NAMALWA (cell line): ENCODE results near the gene RNF6.
A peak's percentile ranks its signal among the peaks of the same experiment; 100 is the strongest.

Experiments used
- DNase-seq: peaks from one replicate; pipeline ENCODE4 v3.0.0-alpha.2; 2015; ENCODE audit warnings: low spot score

The RNF6 gene

DNA sequence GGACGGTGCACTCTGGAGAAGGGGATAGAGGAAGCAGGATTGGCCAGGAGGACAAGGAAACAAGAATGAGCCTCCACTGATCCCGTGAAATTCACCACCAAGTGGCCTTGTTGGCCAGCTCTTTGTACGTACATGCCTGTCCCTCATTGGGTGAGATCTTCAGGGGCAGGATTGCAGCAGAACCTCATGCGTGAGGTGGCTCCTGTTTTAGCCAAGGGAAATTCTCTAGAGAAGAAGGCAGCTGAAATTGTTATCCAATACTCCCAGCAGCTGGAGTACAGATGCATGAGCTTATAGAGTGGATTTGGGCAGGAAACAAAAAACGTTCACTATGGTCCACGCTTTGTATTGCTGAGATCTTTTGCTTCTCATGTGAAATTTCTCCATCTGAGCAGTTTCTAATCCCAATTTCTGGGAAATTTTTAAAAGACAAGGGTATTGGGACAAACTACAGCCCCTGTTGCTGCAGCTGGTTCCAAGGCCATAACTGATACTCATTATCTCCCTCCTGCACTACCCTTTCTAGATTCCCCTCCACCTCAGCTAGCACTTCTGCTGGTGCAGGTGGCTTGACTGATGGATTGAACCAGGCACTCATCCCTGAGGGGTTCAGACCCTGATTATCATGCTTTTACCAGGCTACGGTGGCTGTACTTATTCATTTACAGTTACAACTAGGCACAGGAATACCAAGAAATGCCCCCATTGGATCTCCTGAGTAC is 3.9 kb upstream of the RNF6 start:
- DNase-seq: no peak

DNA sequence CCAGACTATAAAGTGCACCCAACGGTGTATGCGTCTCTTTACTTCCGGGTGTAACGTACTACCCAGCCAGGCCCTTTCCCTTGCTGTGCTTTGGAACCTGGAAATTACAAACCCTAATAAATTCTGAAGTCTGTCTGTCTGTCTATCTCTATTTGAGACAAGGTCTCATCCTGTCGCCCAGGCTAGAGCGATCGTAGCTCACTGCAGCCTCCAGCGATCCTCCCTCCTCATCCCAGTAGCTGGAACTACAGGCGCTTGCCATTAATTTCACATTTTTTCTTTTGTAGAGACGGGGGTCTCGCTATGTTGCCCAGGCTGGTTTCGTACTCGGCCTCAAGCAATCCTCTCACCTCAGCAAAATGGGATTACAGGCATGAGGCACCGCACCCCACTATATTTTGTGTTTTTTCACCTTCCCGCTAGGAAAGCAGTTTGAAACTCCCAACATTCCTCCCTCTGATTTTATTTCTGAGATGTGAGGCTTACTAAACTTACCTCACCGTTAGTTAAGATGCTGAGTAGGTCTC is 469 bp upstream of the RNF6 start:
- no peak for DNase-seq

DNA sequence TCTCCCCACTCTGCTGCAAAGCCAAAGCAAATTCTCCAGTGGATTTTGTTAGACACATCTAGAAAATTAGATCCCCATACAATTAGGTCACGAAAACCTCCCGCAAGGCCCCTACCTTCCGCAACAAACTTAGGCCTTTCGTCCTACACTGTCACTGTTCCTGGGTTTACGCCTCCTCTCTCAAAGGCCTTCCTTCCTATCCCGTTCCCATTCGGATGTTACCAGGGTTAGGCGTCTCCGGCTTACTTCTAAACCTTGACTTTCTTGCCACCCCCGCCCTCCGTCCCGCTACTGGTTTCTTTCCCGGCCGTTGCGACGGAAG is 754 bp downstream of the RNF6 start:
- no peak for DNase-seq

DNA sequence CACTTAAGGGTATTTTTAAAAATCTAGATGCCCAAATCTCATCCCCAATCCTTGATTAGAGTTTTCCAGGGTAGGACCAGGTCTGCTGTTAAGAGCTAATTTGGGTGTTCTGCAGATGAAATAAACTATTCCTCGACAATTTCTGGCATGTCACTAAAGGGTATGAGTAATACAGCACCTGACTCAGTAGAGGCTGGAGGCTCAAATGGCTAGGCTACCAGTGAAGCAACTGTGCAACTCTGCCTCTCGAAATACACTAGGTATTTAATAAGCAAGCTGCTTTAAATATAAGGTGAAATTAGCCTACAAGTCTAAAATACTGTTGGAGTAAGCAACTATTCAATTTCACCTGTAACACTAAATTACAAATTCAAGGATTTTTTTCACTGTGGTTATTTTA is 1.5 kb downstream of the RNF6 start:
- no peak for DNase-seq

DNA sequence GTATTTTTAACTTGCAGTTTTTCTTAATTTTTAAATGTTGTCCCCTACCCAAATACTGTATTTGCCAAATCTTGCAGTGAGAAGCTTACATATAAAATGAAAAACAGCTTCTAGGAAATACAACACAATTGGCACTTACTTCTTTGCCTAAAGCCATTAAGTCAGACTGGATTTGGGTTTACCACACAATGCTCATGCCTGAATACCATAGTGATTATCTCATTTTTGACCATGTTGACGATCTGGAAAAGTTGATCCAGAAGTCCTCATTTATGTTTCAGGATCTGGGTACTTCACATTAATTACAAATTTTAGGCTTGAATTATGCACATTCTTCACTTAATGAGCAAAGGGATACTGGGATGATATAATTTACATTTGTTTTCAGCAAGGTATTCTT is 2.4 kb downstream of the RNF6 start:
- no peak for DNase-seq

DNA sequence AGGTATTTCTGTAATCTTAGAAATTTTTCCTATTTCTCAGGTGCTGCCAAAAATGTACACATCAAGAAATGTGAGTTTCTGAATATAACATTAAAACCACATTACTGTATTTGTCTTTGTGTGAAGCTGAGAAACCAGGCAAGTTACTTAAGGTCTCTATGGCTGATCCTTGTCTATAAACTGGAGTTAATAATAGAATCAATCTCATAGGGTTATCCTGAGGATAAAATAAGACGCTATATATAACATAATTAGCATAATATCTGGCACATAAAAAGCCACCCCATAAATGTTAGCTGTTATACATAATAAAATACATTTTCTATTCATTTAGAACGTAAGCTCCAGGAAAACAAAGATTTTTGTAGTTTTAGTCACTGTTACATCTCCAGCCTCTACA is 6.1 kb downstream of the RNF6 start:
- no peak for DNase-seq

DNA sequence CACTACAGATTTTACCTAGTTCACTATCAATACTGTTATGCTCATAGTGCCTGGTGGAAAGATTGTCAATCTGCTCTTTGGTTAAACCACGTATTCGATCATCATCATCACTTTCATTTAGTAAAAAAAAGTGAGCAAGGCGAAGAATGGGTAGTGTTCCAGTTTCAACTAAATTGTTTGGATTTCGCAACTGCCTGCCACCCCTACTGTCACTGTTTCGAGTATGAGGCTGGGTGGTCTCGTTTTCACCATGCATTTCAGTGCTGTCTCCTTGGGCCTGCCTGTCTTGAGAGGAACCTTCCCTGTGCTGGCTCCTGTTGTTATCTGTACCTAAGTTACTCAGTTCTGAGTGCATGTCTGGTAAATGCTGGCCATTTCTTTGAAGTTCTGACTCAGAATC is 8.1 kb downstream of the RNF6 start:
- DNase-seq: no peak

DNA sequence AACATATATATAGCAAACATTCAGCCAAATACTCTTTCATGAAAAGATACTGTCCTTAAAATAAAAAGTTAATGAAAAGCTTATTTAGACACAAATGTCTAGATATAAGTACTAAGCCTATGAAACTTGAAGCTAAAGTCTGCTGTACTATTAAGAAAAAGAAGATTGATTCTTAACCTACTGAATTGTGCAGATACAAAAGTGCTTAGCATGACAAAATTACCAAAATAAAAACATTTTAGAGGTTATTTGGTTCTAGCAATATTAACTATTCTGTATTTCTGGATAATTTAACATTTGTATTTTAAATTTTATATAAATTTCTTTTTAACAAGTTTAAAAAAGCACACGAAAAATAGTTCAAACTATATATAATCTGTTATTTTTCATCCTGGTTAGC is 8.8 kb downstream of the RNF6 start:
- no peak for DNase-seq

DNA sequence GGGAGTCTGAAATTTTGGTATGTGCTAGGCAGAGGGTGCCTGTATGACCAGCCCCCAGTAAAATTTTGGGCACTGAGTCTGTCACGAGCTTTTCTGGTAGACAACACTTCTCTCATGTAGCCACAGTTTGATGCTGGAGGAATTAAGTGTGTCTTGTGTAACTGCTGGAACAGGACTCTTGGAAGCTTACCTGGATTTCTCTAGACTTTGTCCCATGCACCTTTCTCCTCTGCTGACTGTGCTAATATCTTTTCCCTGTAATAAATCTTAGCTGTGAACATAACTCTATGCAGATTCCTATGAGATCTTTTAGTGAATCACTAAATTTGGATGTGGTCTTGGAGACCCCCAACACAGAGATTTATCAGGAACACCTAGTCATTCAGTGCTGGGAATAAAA is 13.8 kb downstream of the RNF6 start:
- DNase-seq: no peak

DNA sequence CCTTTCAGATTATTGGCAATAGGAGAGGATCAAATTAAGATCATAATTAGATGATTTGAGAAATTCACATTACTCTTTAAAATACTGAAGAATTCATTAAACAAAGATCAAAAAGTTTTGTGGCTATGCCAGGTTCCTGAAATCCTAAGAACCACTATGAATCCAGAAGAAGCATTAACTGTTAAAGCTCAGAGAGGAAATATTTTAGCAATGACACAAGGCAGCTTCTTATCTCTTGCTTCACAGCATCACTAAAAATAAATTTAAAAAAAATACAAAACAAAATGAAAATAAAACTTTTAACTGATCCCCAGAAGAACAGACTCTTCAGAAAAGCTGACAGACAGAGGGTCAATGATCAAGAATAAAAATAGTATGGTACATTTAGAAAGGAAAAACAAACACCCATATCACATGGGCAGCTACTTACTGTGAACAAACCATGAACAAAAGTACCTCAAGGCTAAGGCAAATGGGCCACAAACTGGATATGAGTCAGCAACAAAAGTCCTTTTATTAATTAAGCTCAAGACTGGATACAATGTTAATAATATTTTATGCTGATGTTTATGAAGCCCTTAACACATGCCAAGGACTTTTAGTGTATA is 19.6 kb downstream of the RNF6 start:
- no peak for DNase-seq

DNA sequence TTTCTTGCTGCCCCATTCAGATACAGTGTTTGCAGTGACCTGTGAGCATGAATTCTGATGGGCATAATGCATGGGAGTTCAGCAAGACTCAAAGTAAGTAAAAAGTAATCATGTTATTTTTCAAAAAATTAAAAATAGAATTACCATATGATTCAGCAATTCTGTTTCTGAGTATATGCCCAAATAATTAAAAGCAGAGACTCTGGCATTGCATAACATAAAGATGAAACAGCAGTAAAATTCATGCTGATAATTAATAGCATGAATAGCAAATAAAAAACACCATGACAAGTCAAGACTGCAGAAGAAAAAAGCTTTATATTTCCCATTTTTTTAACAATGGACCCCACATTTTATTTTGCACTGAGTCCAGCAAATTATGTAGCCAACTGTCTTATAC is 21.3 kb downstream of the RNF6 start:
- DNase-seq: no peak

DNA sequence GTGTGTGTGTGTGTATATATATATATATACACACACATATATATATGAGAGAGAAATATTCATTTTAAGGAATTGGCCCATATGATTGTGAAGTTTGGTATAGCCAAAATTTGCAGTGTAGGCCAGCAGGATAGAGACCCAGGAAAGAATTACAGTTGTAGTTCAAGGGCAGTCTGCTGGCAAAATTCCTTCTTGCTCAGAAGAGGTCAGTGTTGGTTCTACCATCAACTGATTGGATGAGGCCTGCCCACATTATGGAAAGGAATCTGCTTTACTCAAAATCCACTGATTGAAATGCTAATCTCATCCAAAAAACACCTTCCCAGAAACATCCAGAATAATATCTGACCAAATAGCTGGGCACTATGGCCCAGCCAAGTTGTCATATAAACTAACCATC is 24.0 kb downstream of the RNF6 start:
- no peak for DNase-seq

DNA sequence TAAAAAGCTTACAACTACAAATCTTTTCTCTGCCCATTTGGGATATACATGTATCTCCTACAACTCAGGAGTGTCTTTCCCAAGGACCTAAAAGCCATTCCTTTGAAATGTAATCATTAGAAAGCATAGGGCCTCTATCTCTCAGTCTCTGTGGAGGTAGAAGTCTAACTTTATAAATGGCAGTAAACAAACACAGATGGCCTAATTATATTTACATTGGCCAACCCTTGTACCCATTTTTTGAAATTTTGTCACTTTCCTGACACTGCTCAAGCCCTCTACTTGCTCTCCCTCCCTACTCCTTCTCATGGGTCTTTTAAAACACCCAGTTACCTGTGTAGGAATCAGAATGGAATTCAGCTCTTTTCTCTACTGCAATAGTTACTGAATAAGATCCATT is 24.8 kb downstream of the RNF6 start:
- DNase-seq: no peak

DNA sequence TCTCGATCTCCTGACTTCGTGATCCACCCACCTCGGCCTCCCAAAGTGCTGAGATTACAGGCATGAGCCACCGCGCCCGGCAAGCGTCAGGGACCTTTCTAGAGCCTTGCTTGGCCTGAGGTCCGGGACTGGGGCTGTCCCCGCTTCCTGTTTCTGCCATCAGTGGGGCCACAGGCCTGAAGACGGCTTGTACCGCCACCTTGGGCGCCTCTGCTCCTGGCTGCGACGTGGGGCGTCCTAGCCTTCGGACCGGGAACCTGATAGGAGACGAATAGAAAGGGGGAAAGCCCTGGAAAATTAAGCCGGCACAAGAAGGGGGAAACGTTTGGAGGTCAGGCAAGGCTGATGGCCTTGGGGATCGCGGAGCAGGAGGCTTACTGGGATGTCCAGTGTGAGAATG is 35.1 kb downstream of the RNF6 start:
- DNase-seq: no peak

DNA sequence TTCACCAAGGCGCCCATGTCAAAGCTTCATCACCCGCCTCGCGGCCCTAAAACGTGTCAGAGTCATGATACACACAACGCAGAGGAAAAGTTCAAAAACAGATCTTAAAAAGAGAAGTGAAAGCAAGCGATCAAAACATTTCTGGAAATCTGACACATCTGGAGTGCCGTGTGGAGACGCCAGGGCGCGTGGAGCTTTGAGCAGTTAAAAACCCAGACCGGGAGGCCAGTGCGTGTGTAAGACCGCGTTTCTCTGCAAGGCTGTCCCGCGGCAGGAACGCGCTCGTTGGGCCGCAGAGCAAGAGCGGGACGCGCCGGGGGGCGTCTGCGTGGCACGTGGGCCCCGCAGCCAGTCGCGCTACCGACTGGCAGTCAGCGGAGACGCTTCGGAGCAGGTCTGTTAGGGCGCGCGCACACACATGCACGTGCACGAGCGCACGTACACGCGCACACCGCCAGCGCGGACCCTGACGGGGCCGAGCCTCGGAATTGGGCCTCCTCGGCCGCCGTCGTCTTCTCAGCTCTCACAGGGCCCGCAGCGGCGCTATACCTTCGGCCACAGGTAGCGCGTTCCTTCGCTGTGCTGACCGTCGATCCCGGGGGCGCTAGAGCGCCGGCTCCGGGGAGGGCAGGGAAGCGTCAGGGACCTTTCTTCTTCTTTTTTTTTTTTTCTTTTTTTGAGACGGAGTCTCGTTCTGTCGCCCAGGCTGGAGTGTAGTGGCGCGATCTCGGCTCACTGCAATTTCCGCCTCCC is 35.8 kb downstream of the RNF6 start:
- DNase-seq: peak; percentile 95

DNA sequence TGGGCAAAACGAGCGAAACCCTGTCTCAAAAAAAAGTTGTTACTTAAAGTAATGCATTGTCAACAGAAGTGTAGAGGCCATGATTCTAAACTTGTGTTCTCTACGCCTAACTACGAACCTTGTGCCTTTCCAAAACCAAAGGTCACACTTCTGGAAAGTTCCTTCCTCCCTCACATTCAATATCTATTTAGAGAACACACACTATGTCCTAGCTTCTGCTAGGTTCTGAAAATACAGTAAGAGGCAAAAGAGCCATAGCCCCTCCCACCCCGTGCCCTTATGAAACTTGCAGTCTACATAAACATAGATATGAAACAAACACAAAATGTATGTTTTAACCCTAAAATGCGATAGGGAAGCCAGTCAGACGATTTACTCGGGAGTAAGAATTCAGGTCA is 36.4 kb downstream of the RNF6 start:
- no peak for DNase-seq

DNA sequence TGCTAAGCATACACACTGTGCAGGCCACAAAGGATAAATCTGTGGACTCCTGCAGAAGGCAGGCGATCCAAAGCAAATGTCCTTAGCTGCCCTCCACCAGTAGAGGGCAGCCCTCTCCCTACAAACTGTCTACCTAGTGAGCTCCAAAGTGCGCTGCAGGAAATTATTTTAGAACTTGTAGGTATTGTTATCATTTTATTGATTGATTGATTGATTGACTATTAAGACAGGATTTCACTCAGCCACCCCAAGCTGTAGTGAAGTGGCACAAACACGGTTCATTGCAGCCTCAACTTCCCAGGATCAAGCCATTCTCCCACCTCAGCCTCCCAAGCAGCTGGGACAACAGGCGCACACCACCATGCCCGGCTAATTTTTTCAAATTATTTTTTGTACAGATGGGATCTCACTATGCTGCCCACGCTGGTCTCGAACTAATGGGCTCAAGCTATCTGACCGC is 37.3 kb downstream of the RNF6 start:
- DNase-seq: peak; percentile 89

DNA sequence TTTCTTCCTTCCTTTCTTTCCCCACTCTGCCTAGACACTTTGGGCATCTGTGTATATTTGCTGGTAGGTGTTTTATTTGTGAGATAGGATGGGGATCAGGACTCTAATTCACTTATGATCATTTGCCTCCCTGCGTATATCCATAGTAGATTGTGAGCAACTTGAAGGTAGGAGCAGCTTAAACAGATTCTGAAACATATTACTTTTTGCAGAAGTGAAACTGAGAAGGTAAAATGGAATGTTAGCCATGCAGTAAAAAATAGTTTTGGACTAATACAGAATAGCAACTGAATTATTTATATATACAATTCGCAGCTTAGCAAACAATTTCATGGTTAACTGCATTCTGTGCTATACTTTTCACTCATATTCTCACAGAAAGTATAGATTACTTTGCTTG is 38.7 kb downstream of the RNF6 start:
- peak; percentile 46 for DNase-seq

DNA sequence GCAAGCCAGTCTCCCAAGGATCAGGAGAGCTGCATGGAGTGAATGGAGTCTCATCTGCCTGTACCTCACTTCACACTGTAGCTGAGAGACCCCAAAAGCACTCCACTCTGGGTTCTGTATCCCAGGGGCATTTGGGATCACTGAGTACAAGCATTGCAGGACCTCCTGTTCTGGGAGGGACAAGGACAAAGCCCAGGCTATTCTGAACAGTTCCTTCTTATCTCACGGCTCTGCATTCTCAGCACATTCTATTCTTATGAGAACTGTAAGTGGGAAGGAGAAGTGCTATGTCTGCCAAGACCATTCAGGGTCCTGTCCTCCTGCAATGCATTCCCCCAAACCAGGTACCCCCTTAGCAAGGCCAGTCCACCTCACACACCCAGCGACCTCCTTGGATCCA is 42.8 kb downstream of the RNF6 start:
- DNase-seq: no peak

DNA sequence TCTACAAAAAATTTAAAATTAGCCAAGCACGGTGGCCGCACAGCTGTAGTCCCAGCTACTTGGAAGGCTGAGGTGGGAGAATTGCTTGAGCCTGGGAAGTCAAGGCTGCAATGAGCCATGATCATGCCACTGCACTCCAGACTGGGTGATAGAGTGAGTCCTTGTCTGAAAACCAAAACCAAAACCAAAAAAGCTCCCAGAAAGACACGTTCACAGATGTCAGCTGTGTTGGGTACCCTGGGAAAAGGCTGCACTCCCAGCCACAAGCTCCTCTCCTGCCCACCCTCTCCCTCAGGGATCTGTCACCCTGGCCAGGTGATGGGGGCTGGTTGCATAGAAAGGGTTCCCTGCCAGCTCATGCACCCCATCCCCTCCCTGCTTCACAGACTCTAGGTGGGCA is 53.3 kb downstream of the RNF6 start:
- DNase-seq: no peak

DNA sequence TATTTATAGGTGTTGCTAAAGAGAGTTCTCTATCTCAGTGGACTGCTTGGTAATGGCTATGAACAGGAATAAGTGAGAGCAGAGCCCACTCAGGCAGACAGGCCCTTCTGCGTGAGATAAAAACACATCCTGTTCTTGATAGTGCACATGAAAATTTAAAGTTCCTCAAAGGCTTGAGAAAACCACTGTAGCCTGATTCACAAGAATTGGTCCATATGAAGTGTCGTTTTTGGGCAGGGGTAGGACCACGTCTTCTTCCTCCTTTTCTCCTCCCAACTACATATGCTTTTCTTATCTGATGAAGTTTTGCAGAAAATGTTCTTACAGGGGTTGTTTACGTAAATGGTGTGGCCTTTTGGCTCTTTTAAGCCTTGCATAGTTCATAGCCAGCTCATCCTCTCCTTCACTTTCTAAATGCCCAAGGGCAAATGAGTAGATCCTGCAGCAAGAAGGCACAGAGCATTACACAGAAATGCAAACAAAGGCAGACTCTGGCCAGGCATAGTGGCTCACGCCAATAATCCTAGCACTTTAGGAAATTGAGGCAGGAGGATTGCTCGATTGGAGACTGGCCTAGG is 53.8 kb downstream of the RNF6 start:
- no peak for DNase-seq

DNA sequence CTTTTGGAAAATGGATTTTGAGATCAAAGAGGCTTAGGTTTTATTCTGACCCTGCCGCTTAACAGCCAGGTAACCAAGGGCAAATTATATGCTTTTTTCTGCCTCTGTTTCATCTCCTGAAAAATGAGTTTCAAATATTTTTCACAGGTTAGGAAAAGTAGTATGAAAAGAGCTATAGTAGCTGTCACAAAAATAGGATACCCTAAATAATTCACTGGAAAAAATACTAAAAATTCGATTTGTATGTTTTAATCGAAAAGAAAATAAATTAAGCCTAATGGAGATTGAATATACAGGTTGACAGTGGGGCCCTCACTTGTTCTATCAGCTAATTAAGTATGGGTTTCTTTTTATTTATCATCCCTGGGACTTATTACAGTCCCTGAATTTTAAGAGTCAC is 58.3 kb downstream of the RNF6 start:
- no peak for DNase-seq
